IPS-NIHi11 (cell line): ENCODE results near the gene ARL14.

ENCODE experiments used
- DNase-seq: peaks from one replicate; pipeline ENCODE4 v3.0.0; 2012; ENCODE audit warnings: mixed read lengths, low spot score

ARL14 gene

GRCh38 chr3:160676547-160677303, at the start of gene ARL14:
Gene ARL14 (plus strand): TSS chr3:160677160. CDS start chr3:160677347, 187 bp downstream.
- peak; percentile 30 for DNase-seq

- no peak for DNase-seq
Measured at GRCh38 chr3:160629491-160629890, 47.5 kb upstream of the ARL14 start.

- DNase-seq, result no peak
Measured at GRCh38 chr3:160633361-160634083, 43.4 kb upstream of the ARL14 start.

- no peak for DNase-seq
Measured at GRCh38 chr3:160635213-160635612, 41.7 kb upstream of the ARL14 start.

GRCh38 chr3:160637086-160637485, 39.9 kb upstream of the ARL14 start:
- no peak for DNase-seq

- no peak for DNase-seq
Measured at GRCh38 chr3:160638184-160638583, 38.8 kb upstream of the ARL14 start.

GRCh38 chr3:160641665-160642309, 35.2 kb upstream of the ARL14 start:
- no peak for DNase-seq

GRCh38 chr3:160643994-160644393, 33.0 kb upstream of the ARL14 start:
- no peak for DNase-seq

- no peak for DNase-seq
Measured at GRCh38 chr3:160644491-160644890, 32.5 kb upstream of the ARL14 start.

- no peak for DNase-seq
Measured at GRCh38 chr3:160648701-160649100, 28.3 kb upstream of the ARL14 start.

- DNase-seq, result no peak
Measured at GRCh38 chr3:160649596-160649995, 27.4 kb upstream of the ARL14 start.

- DNase-seq, result no peak
Measured at GRCh38 chr3:160653512-160653911, 23.4 kb upstream of the ARL14 start.

GRCh38 chr3:160660902-160661301, 16.1 kb upstream of the ARL14 start:
- DNase-seq, result no peak

GRCh38 chr3:160661660-160662059, 15.3 kb upstream of the ARL14 start:
- DNase-seq, result no peak

GRCh38 chr3:160665231-160665630, 11.7 kb upstream of the ARL14 start:
- no peak for DNase-seq

- DNase-seq, result no peak
Measured at GRCh38 chr3:160665784-160666526, 11.0 kb upstream of the ARL14 start.

GRCh38 chr3:160667452-160667851, 9.5 kb upstream of the ARL14 start:
- DNase-seq, result no peak

GRCh38 chr3:160668454-160668853, 8.5 kb upstream of the ARL14 start:
- no peak for DNase-seq

GRCh38 chr3:160671231-160671630, 5.7 kb upstream of the ARL14 start:
- no peak for DNase-seq

- no peak for DNase-seq
Measured at GRCh38 chr3:160671995-160672394, 5.0 kb upstream of the ARL14 start.

- DNase-seq, result no peak
Measured at GRCh38 chr3:160673188-160673587, 3.8 kb upstream of the ARL14 start.

GRCh38 chr3:160675566-160676124, 1.3 kb upstream of the ARL14 start:
- DNase-seq, result no peak
